Neural cell (in vitro differentiated cells): Measurements from ENCODE around the gene SLC25A25. TPM values are rescaled to one million over a fixed set of nuclear protein-coding genes. Genes with fewer than 3 reads are reported as not detected.

Experiments used
- H2AFZ ChIP-seq: fragments of 200-600, 300-800 bp; sonication (generic), shearing (Covaris generic); 2 replicates; pipeline ENCODE4 v1.6.0; 2014; ENCODE audit warnings: low read depth, mild to moderate bottlenecking, antibody characterized with exemption, low read length, moderate library complexity
- H3F3A ChIP-seq: fragments of 200-600 bp; shearing (Covaris generic); 2 replicates; pipeline ENCODE4 v1.6.1; 2016; ENCODE audit warnings: mild to moderate bottlenecking, moderate library complexity, mixed read lengths, antibody characterized with exemption, low read length; ENCODE audit not compliant: insufficient read depth, poor library complexity, severe bottlenecking
- H3K27ac ChIP-seq: fragments of 200-600, 300-800 bp; sonication (generic), shearing (Covaris generic); 2 replicates; pipeline ENCODE4 v1.5.1; 2014; ENCODE audit warnings: mild to moderate bottlenecking, low read length, moderate library complexity
- H3K27me3 ChIP-seq: fragments of 300-800, 200-600 bp; sonication (generic), shearing (Covaris generic); 2 replicates; pipeline ENCODE4 v1.6.0; 2014; ENCODE audit warnings: mild to moderate bottlenecking, low read depth, low read length, moderate library complexity; ENCODE audit not compliant: insufficient read depth
- H3K36me3 ChIP-seq: fragments of 300-800, 200-600 bp; sonication (generic), shearing (Covaris generic); 2 replicates; pipeline ENCODE4 v1.5.1; 2014; ENCODE audit warnings: mild to moderate bottlenecking, antibody characterized with exemption, low read length, moderate library complexity; ENCODE audit not compliant: insufficient read depth
- H3K4me2 ChIP-seq: fragments of 300-800, 200-600 bp; sonication (generic), shearing (Covaris generic); 2 replicates; pipeline ENCODE4 v1.6.0; 2014; ENCODE audit warnings: mild to moderate bottlenecking, low read length
- H3K4me3 ChIP-seq: fragments of 300-800, 200-600 bp; sonication (generic), shearing (Covaris generic); 2 replicates; pipeline ENCODE4 v1.5.1; 2014; ENCODE audit warnings: mild to moderate bottlenecking, low read length, moderate library complexity
- H3K79me2 ChIP-seq: fragments of 200-600 bp; shearing (Covaris generic); replicated peaks from 2 replicates; pipeline ENCODE4 v1.6.0; 2014; ENCODE audit warnings: mild to moderate bottlenecking, low read length, moderate library complexity; ENCODE audit not compliant: insufficient read depth
- H3K9ac ChIP-seq: fragments of 300-800, 200-600 bp; sonication (generic), shearing (Covaris generic); 2 replicates; pipeline ENCODE4 v1.6.1; 2016; ENCODE audit warnings: mild to moderate bottlenecking, low read length, mixed read lengths
- H3K9me2 ChIP-seq: fragments of 200-600 bp; shearing (Covaris generic); 2 replicates; pipeline ENCODE4 v1.6.1; 2016; ENCODE audit warnings: mild to moderate bottlenecking, low read length, mixed read lengths; ENCODE audit not compliant: insufficient read depth
- H3K9me3 ChIP-seq: fragments of 200-600, 300-800 bp; sonication (generic), shearing (Covaris generic); 2 replicates; pipeline ENCODE4 v1.6.1; 2016; ENCODE audit warnings: mild to moderate bottlenecking, mixed run types, low read length, moderate library complexity, mixed read lengths
- H4K20me1 ChIP-seq: fragments of 200-600 bp; shearing (Covaris generic); 2 replicates; pipeline ENCODE4 v1.6.1; 2016; ENCODE audit warnings: mild to moderate bottlenecking, mixed run types; ENCODE audit not compliant: insufficient read depth
- CTCF ChIP-seq: fragments of 450-650 bp; IDR thresholded peaks from 2 replicates; pipeline ENCODE4 v1.5.1; 2014; ENCODE audit warnings: antibody characterized with exemption, mild to moderate bottlenecking, moderate library complexity; ENCODE audit not compliant: poor library complexity, severe bottlenecking
- EP300 ChIP-seq: fragments of 450-650 bp; conservative IDR thresholded peaks from 2 replicates; pipeline ENCODE4 v1.6.1; 2014; ENCODE audit warnings: antibody characterized with exemption, mild to moderate bottlenecking, moderate library complexity; ENCODE audit not compliant: poor library complexity, severe bottlenecking
- EZH2 ChIP-seq: fragments of 200-600, 300-800 bp; shearing (Covaris generic), sonication (generic); IDR thresholded peaks from 2 replicates; pipeline ENCODE4 v1.6.1; 2014; ENCODE audit warnings: antibody characterized with exemption, low read length, borderline replicate concordance, mild to moderate bottlenecking; ENCODE audit not compliant: insufficient read depth, poor library complexity, severe bottlenecking
- MXI1 ChIP-seq: fragments of 450-650 bp; conservative IDR thresholded peaks from 2 replicates; pipeline ENCODE4 v1.6.1; 2014; ENCODE audit warnings: antibody characterized with exemption, mild to moderate bottlenecking; ENCODE audit not compliant: poor library complexity, severe bottlenecking
- POLR2AphosphoS5 ChIP-seq: IDR thresholded peaks from 2 replicates; pipeline ENCODE4 v1.6.1; 2012
- RAD21 ChIP-seq: fragments of 450-650 bp; conservative IDR thresholded peaks from 2 replicates; pipeline ENCODE4 v1.6.1; 2014; ENCODE audit warnings: antibody characterized with exemption, mild to moderate bottlenecking, moderate library complexity
- REST ChIP-seq: IDR thresholded peaks from 2 replicates; pipeline ENCODE4 v1.6.1; 2012; ENCODE audit warnings: borderline replicate concordance
- SMC3 ChIP-seq: fragments of 450-650 bp; conservative IDR thresholded peaks from 2 replicates; pipeline ENCODE4 v1.6.1; 2014; ENCODE audit warnings: antibody characterized with exemption, mild to moderate bottlenecking, moderate library complexity; ENCODE audit not compliant: poor library complexity
- TAF1 ChIP-seq: IDR thresholded peaks from 2 replicates; pipeline ENCODE4 v1.6.1; 2012; ENCODE audit warnings: low read depth
- polyA plus RNA-seq: library from polyadenylated mRNA; depleted of rRNA; stranded (reverse); fragments of >200 nt; gene quantifications from 2 replicates; pipeline ENCODE4 v1.2.3, GENCODE V29; 2014

SLC25A25 gene
- polyA plus RNA-seq, 1 donor from 2014 or later, result 43.7 TPM

- H3K27me3 ChIP-seq, result no peaks in the 10 kb centered on the region
- no peak overlapping the region for H3K4me3 ChIP-seq
- TF ChIP-seq MXI1, result no peak
- TF ChIP-seq REST, result no peak
- no peak for TF ChIP-seq SMC3
- TF ChIP-seq EP300, result no peak
- no peak for TF ChIP-seq EZH2
- no peak for TF ChIP-seq TAF1
- H3K36me3 ChIP-seq, result no peaks in the 10 kb centered on the region
- H2AFZ ChIP-seq, result no peak overlapping the region
- H3K4me2 ChIP-seq, result no peak overlapping the region
- H3K79me2 ChIP-seq, result no peaks in the 10 kb centered on the region
- H4K20me1 ChIP-seq, result no peaks in the 10 kb centered on the region
- H3F3A ChIP-seq, result no peaks in the 10 kb centered on the region
- H3K27ac ChIP-seq, result no peak overlapping the region
- no peaks in the 10 kb centered on the region for H3K9me2 ChIP-seq
- no peak overlapping the region for H3K9ac ChIP-seq
- no peaks in the 10 kb centered on the region for H3K9me3 ChIP-seq
Observed at GRCh38 chr9:128102861-128103588, 35.0 kb downstream of the SLC25A25 start.

- no peaks in the 10 kb centered on the region for H3K9me3 ChIP-seq
- H3K79me2 ChIP-seq, result no peaks in the 10 kb centered on the region
- no peak overlapping the region for H3K27ac ChIP-seq
Observed at GRCh38 chr9:128103589-128103962, 35.5 kb downstream of the SLC25A25 start.

More at GRCh38 chr9:128103589-128103962, 35.5 kb downstream of the SLC25A25 start:
- H3K4me2 ChIP-seq, result no peak overlapping the region
- no peaks in the 10 kb centered on the region for H3K27me3 ChIP-seq
- no peaks in the 10 kb centered on the region for H3F3A ChIP-seq
- H3K9me2 ChIP-seq, result no peaks in the 10 kb centered on the region
- no peak overlapping the region for H2AFZ ChIP-seq
- no peaks in the 10 kb centered on the region for H4K20me1 ChIP-seq
- H3K4me3 ChIP-seq, result no peak overlapping the region
- no peak overlapping the region for H3K9ac ChIP-seq
- TF ChIP-seq CTCF (peak; percentile 19), EP300 (no peak), SMC3 (no peak), POLR2AphosphoS5 (no peak), RAD21 (no peak)
- no peaks in the 10 kb centered on the region for H3K36me3 ChIP-seq
